ENCODE results near the gene MAP4K4.

MAP4K4 gene

DNA sequence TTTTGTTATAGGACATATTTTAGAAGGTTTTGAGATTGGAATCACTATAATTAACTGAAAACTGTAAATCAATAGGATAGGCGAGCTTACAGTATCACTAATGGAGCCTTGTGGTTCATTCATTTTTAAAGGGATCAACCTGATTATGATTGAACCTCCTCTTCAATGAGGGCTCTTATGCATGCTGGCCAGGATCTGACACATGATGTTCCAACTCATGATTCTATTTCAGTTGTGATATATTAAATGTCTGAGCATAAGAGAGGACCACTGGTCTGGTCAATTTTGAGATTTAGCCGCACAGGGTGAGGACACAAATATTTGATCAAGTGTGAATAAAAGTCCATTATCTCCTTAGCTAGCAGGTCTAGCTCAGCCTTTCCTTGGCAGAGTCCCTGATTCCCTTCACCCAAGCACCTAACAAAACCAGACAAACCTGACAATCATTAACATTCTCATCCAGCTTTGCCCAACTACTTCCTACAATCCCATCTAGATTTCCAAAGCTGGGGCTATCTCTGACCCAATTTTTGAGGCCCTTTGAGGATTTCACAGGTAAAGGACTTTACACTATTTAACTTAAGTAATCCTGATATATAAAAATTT lies 6.9 kb upstream of the MAP4K4 start:
- intact Hi-C loops (cut with DNase I) = no loop called here
- DNase-seq = no peak

DNA sequence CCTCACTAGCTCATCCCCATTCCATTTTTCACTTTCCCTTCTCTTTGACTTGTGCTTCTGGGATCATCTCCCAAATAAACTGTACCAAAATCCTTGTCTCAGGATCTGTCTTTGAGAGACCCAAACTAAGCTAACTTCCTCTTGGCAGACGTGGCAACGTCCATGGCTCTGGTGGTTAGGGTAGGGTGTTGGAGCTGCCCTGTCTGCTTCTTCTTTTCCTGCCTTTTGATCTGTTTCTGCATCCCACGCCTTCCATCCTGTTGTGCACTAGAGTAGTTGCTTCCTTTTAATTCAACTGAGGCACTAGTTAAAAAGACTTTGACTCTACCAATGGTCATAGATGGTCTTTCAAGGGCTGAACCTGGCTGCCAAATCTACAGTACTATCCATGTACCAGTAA lies 5.5 kb upstream of the MAP4K4 start:
- no peak for DNase-seq
- intact Hi-C loops (cut with DNase I) = no loop called here

DNA sequence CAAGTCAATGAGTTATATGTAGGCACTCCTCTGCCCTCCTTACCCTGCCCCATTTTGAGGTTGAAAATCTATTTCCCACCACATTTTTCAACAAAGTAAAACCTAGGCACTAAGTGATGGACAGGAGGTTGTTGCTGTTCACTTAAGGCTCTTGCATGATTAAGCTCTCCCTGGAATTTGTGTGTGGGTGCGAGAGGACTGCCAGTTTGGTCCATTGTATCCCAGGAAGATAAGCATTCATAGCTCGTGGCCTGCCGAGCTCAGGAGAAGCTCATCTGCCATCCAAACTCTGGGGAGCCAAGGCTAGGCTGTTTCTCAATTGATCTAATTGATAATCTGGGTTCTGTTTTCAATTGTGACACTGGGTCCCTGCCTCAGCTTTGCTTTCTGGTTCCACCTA lies 4.7 kb upstream of the MAP4K4 start:
- DNase-seq = no peak
- intact Hi-C loops (cut with DNase I) = no loop called here

DNA sequence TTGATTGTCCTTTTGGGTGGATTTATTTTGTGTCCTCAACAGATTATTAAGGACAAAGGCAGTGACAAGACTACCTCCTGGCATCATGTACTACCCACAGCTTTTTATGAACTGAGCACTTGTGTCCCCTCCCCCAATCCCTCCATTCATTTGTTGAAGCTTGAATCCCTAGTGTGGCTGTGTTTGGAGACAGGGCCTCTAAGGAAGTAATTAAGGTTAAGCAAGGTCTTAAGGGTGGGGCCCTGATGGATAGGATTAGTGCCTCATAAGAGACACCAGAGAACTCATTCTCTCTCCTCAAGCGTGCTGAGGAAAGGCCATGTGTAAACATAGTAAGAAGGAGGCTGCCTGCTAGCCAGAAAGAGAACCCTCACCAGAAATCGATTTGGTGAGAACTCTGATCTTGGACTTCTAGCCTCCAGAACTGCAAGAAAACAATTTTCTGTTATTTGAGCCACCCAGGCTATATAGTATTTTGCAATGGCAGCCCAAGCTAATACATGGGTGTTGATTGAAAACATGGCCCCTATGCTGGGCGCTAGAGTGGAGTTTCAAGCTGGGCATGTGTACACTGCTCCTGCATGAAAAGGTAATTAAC lies 3.4 kb upstream of the MAP4K4 start:
- intact Hi-C loops (cut with DNase I) = no loop called here
- no peak for DNase-seq

DNA sequence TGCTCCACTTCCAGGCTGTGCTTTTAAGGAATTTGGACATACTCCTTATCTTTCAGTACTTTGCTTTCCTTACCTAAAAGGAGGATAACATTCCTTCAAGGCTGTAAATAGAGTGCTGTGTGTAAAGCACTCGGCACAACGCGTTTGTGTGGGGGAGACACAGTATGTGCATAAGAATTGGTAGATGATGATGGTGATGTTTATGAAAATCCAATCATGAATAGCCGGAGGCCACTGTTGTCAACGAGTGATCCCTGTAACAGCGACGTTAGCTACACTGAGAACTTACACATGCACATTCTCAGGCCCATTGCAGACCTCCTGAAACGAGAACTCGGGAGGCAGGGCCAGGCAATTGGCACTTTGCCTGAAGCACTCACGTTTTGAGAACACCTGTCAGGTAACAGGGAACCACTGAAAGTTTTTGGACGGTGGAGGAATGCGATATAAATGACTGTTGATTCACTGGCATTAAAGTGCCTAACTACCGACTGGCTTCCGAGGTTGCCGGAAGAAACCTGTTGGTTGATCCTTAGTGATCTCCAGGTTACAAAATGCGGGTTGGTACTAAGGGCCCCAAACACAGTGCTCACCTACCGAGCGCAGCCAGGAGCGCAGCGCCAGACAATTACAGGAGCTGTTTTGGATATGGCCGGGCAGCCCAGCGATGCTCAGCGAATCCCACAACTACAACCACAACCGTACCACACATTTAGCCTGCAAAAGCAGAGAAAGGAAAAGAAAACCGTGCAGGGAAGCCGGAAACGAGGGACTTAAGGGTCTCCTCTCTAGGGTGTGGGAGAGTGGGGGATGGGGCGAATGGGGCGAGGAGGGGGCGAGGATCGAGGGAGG lies 1.0 kb upstream of the MAP4K4 start:
- peak in 25 of 42 donors; percentile 4 to 64 (median 34) for DNase-seq
- intact Hi-C loops (cut with DNase I) = loop anchor here (5.0 kb wide), 5 partner anchors 41 to 354 kb away; no protein-coding TSS in a partner anchor

DNA sequence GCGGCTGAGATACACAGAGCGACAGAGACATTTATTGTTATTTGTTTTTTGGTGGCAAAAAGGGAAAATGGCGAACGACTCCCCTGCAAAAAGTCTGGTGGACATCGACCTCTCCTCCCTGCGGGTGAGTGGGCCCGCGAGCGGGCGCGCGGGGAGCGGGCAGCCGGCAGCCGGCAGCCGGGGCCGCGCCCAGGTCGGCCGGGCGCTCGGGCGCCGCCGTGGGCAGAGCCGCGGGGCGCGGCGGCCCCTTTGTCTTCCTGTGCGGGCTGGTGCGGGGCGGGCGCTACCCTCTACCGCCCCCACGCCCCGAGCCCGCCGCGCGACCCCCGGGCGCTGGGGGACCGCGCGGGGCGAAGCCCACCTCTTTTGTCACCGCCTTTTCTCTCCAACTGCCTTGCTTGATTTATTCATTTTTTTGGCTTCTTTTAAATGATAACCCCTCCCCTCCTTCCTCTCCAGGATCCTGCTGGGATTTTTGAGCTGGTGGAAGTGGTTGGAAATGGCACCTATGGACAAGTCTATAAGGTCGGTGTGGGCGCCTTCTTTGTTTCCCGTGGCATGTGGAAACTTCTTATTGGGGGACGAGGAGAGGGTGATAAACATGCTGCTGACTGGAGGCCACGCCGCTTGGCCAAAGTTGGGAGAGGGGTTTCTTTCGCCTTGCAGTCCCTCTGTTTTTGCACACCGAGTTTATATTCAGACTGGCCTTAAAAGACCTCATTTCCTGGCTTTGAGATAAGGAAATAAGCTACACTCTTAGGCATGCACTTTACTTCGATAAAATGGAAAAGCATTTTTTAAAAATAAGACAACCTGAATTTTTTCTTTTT lies 722 bp downstream of the MAP4K4 start:
- intact Hi-C loops (cut with DNase I) = loop anchor here (5.0 kb wide), 5 partner anchors 39 to 356 kb away; no protein-coding TSS in a partner anchor
- peak in 17 of 42 donors; percentile 5 to 56 (median 34) for DNase-seq

DNA sequence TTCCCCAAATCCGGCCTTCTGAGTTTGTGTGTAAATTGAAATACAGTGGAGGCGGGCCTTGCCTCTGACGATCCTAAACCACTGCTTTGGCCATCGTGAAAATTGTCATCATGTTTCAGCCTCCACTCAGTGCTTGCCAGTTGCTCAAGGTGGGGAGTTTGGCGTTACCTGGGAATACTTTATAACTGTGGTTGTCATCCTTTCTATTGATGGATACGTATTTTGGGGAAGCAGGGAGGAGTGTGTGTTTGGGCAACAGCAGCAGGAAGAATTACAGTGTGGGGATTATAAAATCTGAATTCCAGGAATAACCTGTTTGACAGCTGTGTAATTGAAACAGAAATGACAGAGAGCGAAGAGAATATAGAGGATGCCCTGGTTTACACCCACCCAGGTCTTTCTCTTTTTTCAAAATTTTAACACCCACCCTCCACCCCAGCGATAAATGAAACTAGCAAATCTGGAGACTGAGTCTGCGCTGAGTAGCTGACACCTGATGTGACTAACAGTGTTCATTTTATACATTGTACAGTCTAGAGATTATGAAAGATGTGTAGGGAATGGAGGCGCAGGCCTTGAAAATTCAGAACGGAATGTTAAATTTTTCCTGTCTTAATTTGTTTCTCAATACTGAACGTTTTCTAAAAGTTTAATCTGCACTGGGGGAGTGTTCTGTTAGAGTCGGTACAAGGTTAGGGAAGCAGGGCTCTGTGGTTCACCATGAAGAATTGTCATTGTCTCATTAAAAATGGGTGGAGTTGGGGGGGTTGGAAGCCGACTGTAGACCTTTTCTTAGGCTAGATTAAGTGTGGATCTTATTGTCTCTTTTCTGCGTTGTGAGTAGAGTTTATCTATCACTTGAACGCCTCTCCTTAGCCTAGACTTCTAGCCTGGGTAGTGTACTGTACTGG lies 1.6 kb downstream of the MAP4K4 start:
- DNase-seq = peak in 34 of 42 donors; percentile 28 to 78 (median 58)
- intact Hi-C loops (cut with DNase I) = loop anchor here (5.0 kb wide), 5 partner anchors 38 to 357 kb away; no protein-coding TSS in a partner anchor

DNA sequence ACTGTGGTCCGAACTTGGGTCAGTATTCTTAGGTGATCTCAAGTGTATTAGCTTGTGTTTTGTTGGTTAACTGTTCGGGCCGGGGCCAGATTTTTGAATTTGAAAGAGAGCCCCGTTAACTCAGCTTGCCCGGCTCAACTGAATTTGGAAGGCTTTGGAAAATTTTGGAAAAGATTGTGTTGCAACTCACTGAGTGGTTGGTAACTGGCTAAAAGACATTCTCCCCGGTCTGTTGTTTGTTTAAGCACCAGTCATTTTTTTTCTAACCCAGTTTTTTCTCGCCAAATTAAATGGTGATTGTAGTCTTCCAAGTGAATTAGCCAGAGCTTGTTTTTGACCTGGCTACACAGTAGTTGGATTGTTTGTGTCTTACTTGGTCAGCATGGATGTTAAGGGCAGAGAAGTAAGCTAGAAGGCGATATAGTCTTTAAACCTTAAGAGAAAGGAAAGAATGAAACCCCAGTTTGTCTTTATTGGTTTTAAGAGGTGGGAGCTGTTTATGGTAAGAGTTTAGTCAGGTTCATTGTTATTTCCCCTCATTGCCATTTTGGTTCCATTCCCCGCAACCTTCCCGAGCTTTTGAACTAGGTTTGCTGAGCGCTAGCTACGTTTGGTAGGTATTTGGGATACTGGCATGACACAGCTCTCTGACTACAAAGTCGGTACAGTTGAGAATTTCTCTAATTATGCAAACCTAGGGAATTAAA lies 2.4 kb downstream of the MAP4K4 start:
- intact Hi-C loops (cut with DNase I) = loop anchor here (5.0 kb wide), 5 partner anchors 37 to 358 kb away; no protein-coding TSS in a partner anchor
- DNase-seq = peak in 3 of 42 donors; percentile 29 to 55 (median 32)

DNA sequence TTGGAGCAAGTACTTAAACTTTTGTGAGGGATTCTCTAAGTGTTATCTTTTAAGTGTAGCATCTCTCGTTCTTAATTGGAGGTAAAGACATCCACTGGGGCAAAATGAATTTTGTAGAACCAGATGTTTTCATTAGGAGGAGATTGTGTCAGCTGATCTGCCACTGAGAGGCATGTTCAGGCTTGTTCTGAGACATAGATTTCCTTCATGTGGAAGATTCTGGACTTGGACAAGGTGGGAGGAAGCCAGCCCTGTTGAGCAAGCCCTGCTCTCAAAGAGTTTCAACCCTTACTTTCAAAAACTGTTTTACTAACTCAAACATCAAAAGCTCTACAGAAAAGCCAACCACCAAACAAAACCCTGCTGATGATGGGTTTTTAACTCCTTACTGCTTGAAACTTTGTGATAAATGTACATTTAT lies 6.5 kb downstream of the MAP4K4 start:
- intact Hi-C loops (cut with DNase I) = no loop called here
- DNase-seq = peak in 12 of 42 donors; percentile 20 to 70 (median 36)

DNA sequence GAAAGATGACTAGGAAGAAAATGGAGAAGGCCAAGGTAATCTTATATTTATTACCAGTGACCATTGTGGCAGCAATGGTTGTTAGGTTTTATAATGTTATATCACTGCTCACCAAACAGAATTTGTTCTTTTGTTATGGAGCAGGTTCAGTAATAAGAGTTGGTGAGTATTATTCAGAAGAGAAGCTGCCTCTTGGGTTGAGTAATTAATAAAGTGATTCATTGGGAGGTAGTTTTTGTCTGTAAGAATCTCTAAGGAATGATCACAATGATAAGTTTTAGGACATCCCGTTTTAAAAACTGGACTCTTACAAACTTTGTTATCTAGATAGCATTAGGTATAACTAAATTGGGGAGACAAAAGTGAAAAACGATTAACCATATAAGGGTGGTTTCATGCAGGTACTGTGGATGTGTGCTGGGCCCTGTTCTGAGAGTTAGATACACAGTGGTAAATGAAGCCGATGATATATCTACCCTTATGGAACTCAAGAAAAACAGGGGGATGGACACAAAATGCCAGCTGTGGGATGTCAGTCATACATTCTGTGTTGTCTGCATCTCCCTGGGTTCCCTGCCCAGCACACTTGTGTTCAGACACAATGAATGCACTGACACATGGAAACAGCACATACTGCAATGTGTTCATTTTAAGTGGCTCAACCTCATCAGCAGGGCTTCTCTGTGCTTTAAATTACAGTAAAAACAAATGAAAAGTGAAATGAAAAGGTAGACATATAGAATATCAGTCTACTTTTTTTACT lies 7.5 kb downstream of the MAP4K4 start:
- DNase-seq = peak in 1 of 42 donors; percentile 48
- intact Hi-C loops (cut with DNase I) = no loop called here

DNA sequence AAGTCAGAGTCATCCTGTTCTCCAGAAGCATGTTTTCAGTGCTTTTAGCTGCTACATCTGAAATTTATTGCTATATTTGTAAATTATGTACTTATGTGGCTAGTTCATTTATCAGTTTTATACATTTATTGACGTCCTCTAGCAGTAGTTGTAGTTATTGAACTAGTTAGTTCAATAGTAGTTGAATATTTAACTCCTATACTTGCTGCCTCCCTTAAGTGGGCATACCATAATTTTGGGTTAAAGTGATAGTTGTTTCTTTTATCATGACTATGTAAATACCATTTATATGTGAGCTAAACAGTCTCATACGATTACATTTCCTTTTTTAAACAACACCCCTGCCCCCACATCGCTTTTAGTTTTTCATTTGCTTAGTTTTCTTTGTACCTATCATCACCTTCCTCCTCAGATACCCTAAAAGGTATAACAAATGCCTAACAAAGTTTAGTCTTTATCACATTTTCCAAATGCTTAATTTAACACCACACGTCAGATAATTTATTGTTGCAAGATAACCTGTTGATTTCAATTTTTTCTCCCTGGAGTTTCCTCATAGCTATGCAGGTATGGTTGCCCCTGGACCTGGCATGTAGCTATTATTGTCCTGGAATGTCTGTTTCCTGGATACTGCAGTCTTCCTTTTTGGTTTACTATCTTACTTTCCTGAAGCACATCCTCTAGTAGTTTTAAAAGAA lies 8.8 kb downstream of the MAP4K4 start:
- DNase-seq = no peak
- intact Hi-C loops (cut with DNase I) = no loop called here

DNA sequence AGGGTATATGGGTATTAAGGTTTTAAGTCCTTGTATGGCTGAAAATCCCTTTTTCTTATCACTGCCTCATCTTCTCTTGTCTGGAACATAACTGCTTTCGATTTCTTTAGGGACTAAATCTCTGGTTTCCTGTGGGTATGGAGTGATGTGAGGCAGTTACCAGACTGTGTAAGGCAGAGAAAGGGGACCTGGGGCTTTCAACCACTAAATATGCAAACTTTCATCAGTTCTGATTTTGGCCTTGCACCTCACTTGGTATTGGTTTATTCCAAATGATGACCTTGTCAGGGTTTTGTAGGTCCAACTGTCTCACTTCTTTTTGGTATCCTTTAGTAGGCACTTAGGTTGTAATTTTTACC lies 9.3 kb downstream of the MAP4K4 start:
- no peak for DNase-seq
- intact Hi-C loops (cut with DNase I) = no loop called here

DNA sequence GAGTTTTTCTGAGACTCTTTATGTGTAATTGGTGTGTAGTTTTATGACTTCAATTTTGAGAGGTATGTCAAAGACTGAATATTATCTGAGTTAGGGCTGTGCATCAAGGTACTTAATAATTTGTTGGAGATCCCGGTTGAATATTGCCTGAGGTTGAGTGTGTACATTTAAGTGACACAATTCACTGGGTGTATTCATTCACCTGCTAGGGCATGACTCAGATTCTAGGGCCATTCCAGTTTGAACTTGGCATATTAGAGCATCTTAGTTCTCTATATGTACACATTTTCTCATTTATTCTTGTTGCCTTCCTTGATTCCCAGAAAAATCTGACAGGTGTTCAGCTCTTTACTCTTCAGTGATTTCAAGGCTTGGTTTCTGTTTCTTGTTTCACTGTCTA lies 12.5 kb downstream of the MAP4K4 start:
- intact Hi-C loops (cut with DNase I) = no loop called here
- DNase-seq = no peak

DNA sequence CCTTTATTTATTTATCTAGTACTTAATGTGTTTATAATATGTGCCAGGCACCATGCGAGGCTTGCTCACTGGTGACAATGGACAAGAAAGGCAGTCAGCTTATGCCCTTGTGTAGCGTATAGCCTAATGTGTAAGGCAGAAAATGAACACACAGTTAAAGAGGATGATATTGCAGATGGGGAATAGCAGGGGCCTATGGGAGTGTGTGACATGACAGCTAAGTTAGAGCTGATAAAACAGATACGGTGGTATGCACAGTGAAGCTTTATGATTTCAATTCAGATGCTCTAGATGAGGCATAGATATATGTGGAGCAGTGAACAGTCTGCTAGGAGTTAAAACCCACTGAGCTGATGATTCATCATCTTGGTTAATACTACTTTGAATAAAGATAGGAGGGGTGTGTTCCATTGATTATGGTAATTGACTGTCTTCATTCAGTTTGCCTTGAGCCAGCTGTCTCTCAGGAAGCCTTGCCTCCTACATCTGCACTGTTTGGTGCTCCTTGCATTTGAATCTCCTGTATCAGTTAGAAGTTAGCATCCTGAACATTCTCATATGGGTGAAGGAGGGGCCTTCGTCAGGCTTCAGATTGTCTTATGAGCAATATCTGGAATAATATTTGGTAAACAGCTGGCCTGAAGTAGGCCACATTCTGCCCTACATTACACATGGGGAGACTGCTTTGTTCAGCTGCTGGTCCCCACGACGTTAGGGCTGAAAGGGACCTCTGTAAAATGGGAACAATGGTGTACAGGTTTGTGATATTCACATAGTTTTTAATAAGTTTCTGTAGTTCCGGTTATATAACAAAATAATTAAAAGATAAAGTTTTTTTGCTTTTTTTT lies 13.2 kb downstream of the MAP4K4 start:
- DNase-seq = peak in 1 of 42 donors; percentile 42
- intact Hi-C loops (cut with DNase I) = no loop called here

DNA sequence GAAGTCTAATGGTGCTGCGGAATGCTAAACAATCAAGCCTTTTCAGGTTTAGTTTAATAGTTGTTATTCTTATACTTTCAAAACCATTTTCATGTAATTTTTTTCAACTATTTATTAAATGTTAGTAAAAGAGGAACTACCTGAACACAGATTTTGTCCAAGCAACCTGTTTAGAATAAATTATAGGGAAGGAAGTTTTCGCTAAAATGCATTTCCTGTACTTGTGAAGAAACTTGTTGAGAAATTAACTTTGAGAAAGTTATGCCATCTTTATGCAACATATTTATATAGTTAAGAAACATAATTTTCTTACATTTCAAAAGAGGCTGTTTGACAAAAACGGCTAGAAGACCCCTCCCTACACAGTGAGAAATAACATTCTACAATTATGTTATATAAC lies 16.6 kb downstream of the MAP4K4 start:
- no peak for DNase-seq
- intact Hi-C loops (cut with DNase I) = no loop called here

Measured in head of caudate nucleus (tissue), 42 donors.